ACHN (cell line): ENCODE results near the gene FGF11.

Experiments used
- DNase-seq: peaks from one replicate; pipeline ENCODE4 v3.0.0-alpha.2; 2015
- in situ Hi-C: cut with HindIII; loops from 2 replicates; pipeline ENCODE4 v1.10.0; 2017; ENCODE audit warnings: low sequenced_read_pairs, low pct_ligation_motif_present, low pct_unique_long_range_greater_than_20kb

FGF11 gene

DNA sequence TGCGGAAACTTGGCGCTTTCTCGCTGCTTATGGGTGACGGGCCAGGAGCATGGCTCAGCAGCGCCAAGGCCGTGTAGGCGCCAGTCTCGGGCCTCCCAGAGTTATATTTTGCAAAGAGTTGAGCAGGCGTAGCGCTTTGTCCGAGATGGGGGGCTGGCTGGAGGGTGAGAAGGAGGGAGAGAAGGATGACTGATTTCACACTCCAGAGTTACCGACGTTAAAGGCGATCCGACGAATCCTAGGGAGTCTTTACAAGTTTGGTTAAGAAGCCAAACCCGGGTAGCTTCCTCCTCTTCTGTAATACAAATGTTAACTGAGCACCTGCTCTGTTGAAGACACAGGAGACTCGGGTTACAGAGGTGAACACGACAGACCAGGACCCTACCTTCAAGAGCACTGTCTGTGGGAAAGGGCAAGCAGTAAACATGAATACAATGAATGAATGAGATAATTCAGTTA lies 45.6 kb downstream of the FGF11 start:
- no peak for DNase-seq

DNA sequence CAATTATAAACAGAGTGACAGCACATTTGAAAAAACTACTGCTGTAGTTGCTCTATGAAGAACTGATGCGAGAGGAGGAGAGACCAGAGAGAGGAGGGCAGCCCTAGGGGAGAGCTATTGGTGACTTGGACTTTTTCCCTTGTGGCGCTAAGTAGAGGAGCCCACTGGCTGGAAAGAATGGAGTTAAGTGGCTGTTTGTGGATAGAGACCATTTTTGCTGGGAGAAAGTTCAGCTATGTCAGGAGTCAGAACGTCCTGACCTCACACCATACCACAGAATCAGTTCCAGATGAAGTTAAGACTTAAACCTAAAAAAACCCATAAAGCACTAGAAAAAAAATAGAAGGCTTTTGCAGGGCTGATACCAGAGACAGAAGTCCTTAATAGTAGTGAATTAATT lies 46.9 kb downstream of the FGF11 start:
- in situ Hi-C loops: no loop called here
- DNase-seq: no peak

More for the DNA sequence above, 45.6 kb downstream of the FGF11 start:
- in situ Hi-C loops: no loop called here

DNA sequence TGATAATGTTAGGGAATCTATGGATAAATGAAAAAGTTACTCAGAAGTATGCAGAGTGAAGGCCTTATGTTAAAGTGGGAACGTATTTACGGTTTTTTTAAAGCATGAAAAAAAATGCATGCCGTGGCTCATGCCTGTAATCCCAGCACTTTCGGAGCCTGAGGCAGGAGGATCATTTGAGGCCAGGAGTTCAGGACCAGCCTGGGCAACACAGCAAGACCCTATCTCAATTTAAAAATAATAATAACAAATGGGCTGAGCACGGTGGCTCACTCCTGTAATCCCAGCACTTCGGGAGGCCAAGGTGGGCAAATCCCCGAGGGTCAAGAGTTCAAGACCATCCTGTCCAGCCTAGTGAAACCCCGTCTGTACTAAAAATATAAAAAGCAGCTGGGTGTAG lies 50.8 kb downstream of the FGF11 start:
- in situ Hi-C loops: no loop called here
- DNase-seq: no peak

DNA sequence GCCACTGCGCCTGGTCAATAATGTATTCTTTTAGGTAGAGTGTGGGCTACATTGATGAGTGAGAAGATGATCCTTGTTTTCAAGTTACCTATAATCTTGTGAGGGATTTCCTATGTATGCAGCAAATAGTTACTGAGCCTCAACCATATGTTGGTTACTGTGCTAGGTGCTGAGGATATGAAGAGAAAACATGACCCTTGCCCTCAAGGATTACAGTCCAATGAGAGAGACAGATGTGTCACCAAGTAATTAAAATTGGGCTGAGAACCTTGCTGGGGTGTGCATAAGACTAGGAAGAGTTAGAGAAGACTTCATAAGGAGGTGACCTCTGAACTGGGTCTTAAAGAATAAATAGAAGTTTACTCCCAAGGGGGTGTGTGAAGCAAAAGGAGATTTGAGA lies 52.3 kb downstream of the FGF11 start:
- DNase-seq: no peak
- in situ Hi-C loops: no loop called here

DNA sequence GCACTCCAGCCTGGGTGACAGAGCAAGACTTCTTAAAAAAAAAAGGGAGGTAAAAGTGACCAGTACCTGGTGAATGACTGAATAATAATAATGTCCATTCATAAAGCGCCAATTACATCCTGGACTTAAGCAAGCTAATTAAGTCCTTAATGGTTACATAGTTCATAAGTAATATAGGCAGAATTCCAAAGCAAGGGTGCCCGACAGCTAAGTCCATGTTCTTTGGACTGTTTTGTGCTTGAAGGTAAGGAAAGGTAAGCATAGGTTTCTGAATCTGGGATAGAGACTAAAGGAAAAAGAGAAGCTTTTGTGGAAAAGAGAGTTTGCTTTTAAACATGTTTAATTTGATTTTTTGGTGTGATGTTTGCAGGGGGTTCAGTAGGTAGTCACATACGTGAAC lies 54.6 kb downstream of the FGF11 start:
- in situ Hi-C loops: no loop called here

More for the DNA sequence above, 54.6 kb downstream of the FGF11 start:
- DNase-seq: no peak
